Measurements from ENCODE around the gene PTGIR. TPM values are rescaled to one million over a fixed set of nuclear protein-coding genes. Genes with fewer than 3 reads are reported as not detected.
A peak's percentile ranks its signal among the peaks of the same experiment; 100 is the strongest.

PTGIR gene
- total and polyA plus RNA-seq, 10 of the 15 experiments (the other 5 are each of a cell fraction or from before 2014, with no cell fraction given), result 0.34 to 29.1 (median 9.9) TPM

GRCh38 chr19:46579361-46579879, 45.5 kb downstream of the PTGIR start (continued):
- TF ChIP-seq, protein P1, sequence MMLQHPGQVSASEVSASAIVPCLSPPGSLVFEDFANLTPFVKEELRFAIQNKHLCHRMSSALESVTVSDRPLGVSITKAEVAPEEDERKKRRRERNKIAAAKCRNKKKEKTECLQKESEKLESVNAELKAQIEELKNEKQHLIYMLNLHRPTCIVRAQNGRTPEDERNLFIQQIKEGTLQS (IDR thresholded peaks at IDR 0.05; ENCODE audit: borderline replicate concordance, extremely low read depth, low read depth, low read length), result no peak
- TF ChIP-seq BMI1 (IDR thresholded peaks at IDR 0.05; ENCODE audit: borderline replicate concordance), result peak; percentile 58
- no peak for TF ChIP-seq SP1 (IDR thresholded peaks at IDR 0.05; ENCODE audit: low read depth, low read length)
- TF ChIP-seq SREBF1 (IDR thresholded peaks at IDR 0.05; ENCODE audit: low read length), result no peak
- no peak for TF ChIP-seq ZNF622 (IDR thresholded peaks at IDR 0.05)
- TF ChIP-seq BHLHE40 (IDR thresholded peaks at IDR 0.05; ENCODE audit: borderline replicate concordance in 1 of 2, low read depth in 2 of 2, low read length in 1 of 2), result no peak
- no peak for TF ChIP-seq SMARCA5 (IDR thresholded peaks at IDR 0.05)
- TF ChIP-seq NFYB (IDR thresholded peaks at IDR 0.05; ENCODE audit: insufficient read depth, low read depth, low read length), result peak; percentile 62
- TF ChIP-seq SMAD5 (IDR thresholded peaks at IDR 0.05; ENCODE audit: low read depth), result no peak

DNA sequence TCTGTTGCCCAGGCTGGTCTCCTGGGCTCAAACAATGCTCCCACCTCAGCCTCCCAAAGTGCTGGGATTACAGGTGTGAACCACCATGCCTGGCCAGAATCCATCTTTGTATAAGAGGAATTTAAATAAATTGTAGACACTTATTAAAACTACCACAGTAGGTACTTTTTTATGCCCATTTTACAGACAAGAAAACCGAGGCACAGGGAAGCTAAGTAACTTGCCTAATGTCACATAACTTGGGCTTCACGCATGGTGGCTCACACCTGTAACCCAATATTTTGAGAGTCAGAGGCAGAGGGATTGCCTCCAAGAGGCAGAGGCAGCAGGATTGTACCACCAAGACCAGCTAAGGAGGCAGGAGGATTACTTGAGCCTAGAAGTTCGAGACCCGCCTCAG, 46.4 kb downstream of the PTGIR start:
- no peaks in the 10 kb centered on the region for H3K9me3 ChIP-seq (replicated peaks; ENCODE audit: control insufficient read depth, insufficient read depth, low read length)
- DNase-seq (ENCODE audit: low read depth, low spot score) (no peak), FAIRE-seq (no peak), ATAC-seq (no peak)
- no peak overlapping the region for H3K4me2 ChIP-seq (ENCODE audit: control insufficient read depth, insufficient read depth)
- ChIA-PET POLR2A (no interaction called here), SMC1A (ENCODE audit: uncharacterized antibody, unreplicated experiment) (no interaction called here), CTCF (no interaction called here), RAD21 (ENCODE audit: unreplicated experiment) (no interaction called here)
- H3K36me3 ChIP-seq (ENCODE audit: control insufficient read depth in 2 of 2, insufficient read depth in 2 of 2, low read length in 1 of 2), result no peaks in the 10 kb centered on the region
- H3K79me2 ChIP-seq (ENCODE audit: control insufficient read depth, insufficient read depth, low read length), result no peaks in the 10 kb centered on the region
- in situ Hi-C loops (cut with MboI), result no loop called here
- H3K4me3 ChIP-seq, result no peak overlapping the region
- no peaks in the 10 kb centered on the region for H4K20me1 ChIP-seq (ENCODE audit: control insufficient read depth, insufficient read depth)
- no peak overlapping the region for H3K27ac ChIP-seq (ENCODE audit: control insufficient read depth, insufficient read depth)
- H3K27me3 ChIP-seq (replicated peaks in 1 of 2; ENCODE audit: control insufficient read depth in 2 of 2, insufficient read depth in 2 of 2, low read length in 1 of 2), result no peaks in the 10 kb centered on the region
- no peak overlapping the region for H3K9ac ChIP-seq (ENCODE audit: control insufficient read depth, insufficient read depth, low read length)
- no peaks in the 10 kb centered on the region for H3K4me1 ChIP-seq (ENCODE audit: control insufficient read depth, insufficient read depth, low read length)
- no peak overlapping the region for H2AFZ ChIP-seq (ENCODE audit: control insufficient read depth, low read depth, low read length)
- WGBS (ENCODE audit: insufficient coverage, insufficient replicate concordance, low lambda C conversion rate, missing lambda C conversion rate), result 47% methylated on average over 4 of the region's 4 CpGs
- intact Hi-C loops (cut with micrococcal nuclease; ENCODE audit: unreplicated experiment), result no loop called here
- BruUV-seq (replicated peaks), result no TSS peak
- TF ChIP-seq NRF1 (conservative IDR thresholded peaks at IDR 0.05; ENCODE audit: low read depth, low read length) (no peak), CEBPB (IDR thresholded peaks at IDR 0.05; ENCODE audit: borderline replicate concordance in 1 of 2, low read depth in 2 of 2, low read length in 2 of 2) (no peak), TCF12 (IDR thresholded peaks at IDR 0.05; ENCODE audit: low read depth, low read length) (no peak), BCL3 (IDR thresholded peaks at IDR 0.05; ENCODE audit: borderline replicate concordance, insufficient read depth, low read depth, low read length, poor library complexity, severe bottlenecking) (no peak), PKNOX1 (IDR thresholded peaks at IDR 0.05) (no peak), CREB1 (IDR thresholded peaks at IDR 0.05; ENCODE audit: low read depth) (no peak), SMC3 (IDR thresholded peaks at IDR 0.05; ENCODE audit: borderline replicate concordance, low read length) (no peak), TBL1XR1 (IDR thresholded peaks at IDR 0.05; ENCODE audit: low read depth, low read length) (no peak), RELA (IDR thresholded peaks at IDR 0.05; ENCODE audit: borderline replicate concordance, partially characterized antibody) (no peak)

Data from GM12878 (cell line).